Measurements from ENCODE around the gene ANKDD1B.
"Not testable (repeated sequence)": the region's sequence is repeated elsewhere in the genome, so short reads cannot be mapped to it uniquely, and the experiment has no call there.

Gene ANKDD1B

GRCh38 chr5:75681125-75681830 is 70.0 kb downstream of the ANKDD1B start:
- peak; percentile 38 for FAIRE-seq

GRCh38 chr5:75685141-75685540 is 73.9 kb downstream of the ANKDD1B start:
- no peak for TF ChIP-seq POLR2A (IDR thresholded peaks at IDR 0.05; ENCODE audit: low read depth, low read length)
- DNase-seq (ENCODE audit: insufficient read length, low spot score) = no peak
- FAIRE-seq = no peak

More at GRCh38 chr5:75681125-75681830, 70.0 kb downstream of the ANKDD1B start:
- DNase-seq (ENCODE audit: insufficient read length, low spot score) = no peak
- no peak for TF ChIP-seq POLR2A (IDR thresholded peaks at IDR 0.05; ENCODE audit: low read depth, low read length)

- FAIRE-seq (no peak), DNase-seq (ENCODE audit: insufficient read length, low spot score) (no peak)
- TF ChIP-seq POLR2A (IDR thresholded peaks at IDR 0.05; ENCODE audit: low read depth, low read length) = no peak
Measured at GRCh38 chr5:75686480-75686879, 75.2 kb downstream of the ANKDD1B start.

GRCh38 chr5:75690669-75691068 is 79.4 kb downstream of the ANKDD1B start:
- no peak for TF ChIP-seq POLR2A (IDR thresholded peaks at IDR 0.05; ENCODE audit: low read depth, low read length)
- DNase-seq (ENCODE audit: insufficient read length, low spot score) (no peak), FAIRE-seq (no peak)

GRCh38 chr5:75694781-75695180 is 83.5 kb downstream of the ANKDD1B start:
- TF ChIP-seq POLR2A (IDR thresholded peaks at IDR 0.05; ENCODE audit: low read depth, low read length) = no peak
- no peak for DNase-seq (ENCODE audit: insufficient read length, low spot score)
- no peak for FAIRE-seq

- not testable (repeated sequence) for DNase-seq (ENCODE audit: insufficient read length, low spot score); FAIRE-seq
Measured at GRCh38 chr5:75695472-75696351, 84.5 kb downstream of the ANKDD1B start.

GRCh38 chr5:75701856-75702255 is 90.6 kb downstream of the ANKDD1B start:
- no peak for FAIRE-seq

GRCh38 chr5:75706016-75706415 is 94.8 kb downstream of the ANKDD1B start:
- no peak for FAIRE-seq
- DNase-seq (ENCODE audit: insufficient read length, low spot score) = no peak
- no peak for TF ChIP-seq POLR2A (IDR thresholded peaks at IDR 0.05; ENCODE audit: low read depth, low read length)

More at GRCh38 chr5:75701856-75702255, 90.6 kb downstream of the ANKDD1B start:
- TF ChIP-seq POLR2A (IDR thresholded peaks at IDR 0.05; ENCODE audit: low read depth, low read length) = no peak
- no peak for DNase-seq (ENCODE audit: insufficient read length, low spot score)

GRCh38 chr5:75706775-75707174 is 95.5 kb downstream of the ANKDD1B start:
- no peak for TF ChIP-seq POLR2A (IDR thresholded peaks at IDR 0.05; ENCODE audit: low read depth, low read length)
- DNase-seq (ENCODE audit: insufficient read length, low spot score) (no peak), FAIRE-seq (no peak)

GRCh38 chr5:75707911-75708509 is 96.8 kb downstream of the ANKDD1B start:
- peak; percentile 60 for FAIRE-seq
- peak; percentile 5 for DNase-seq (ENCODE audit: insufficient read length, low spot score)
- no peak for TF ChIP-seq POLR2A (IDR thresholded peaks at IDR 0.05; ENCODE audit: low read depth, low read length)

- no peak for FAIRE-seq
- no peak for DNase-seq (ENCODE audit: insufficient read length, low spot score)
- no peak for TF ChIP-seq POLR2A (IDR thresholded peaks at IDR 0.05; ENCODE audit: low read depth, low read length)
Measured at GRCh38 chr5:75710637-75711036, 99.4 kb downstream of the ANKDD1B start.

- no peak for DNase-seq (ENCODE audit: insufficient read length, low spot score)
- no peak for TF ChIP-seq POLR2A (IDR thresholded peaks at IDR 0.05; ENCODE audit: low read depth, low read length)
- FAIRE-seq = no peak
Measured at GRCh38 chr5:75711151-75711550, 99.9 kb downstream of the ANKDD1B start.

- no peak for TF ChIP-seq POLR2A (IDR thresholded peaks at IDR 0.05; ENCODE audit: low read depth, low read length)
- FAIRE-seq (no peak), DNase-seq (ENCODE audit: insufficient read length, low spot score) (no peak)
Measured at GRCh38 chr5:75712091-75712490, 100.8 kb downstream of the ANKDD1B start.

GRCh38 chr5:75716715-75717081 is 105.4 kb downstream of the ANKDD1B start:
- FAIRE-seq (no peak), DNase-seq (ENCODE audit: insufficient read length, low spot score) (no peak)

More at GRCh38 chr5:75716715-75717081, 105.4 kb downstream of the ANKDD1B start:
- TF ChIP-seq POLR2A (IDR thresholded peaks at IDR 0.05; ENCODE audit: low read depth, low read length) = no peak

Measured in H54 (cell line).